OCI-LY7 (cell line): ENCODE measurements around the gene PRDM2. TPM values are rescaled to one million over a fixed set of nuclear protein-coding genes. Genes with fewer than 3 reads are reported as not detected.

ENCODE experiments used
- BruUV-seq: library from RNA; stranded (reverse); fragments of 400-500 nt; replicated peaks from 2 replicates; lab custom pipeline; 2021; lab: Mats Ljungman, UMichigan
- CTCF ChIA-PET: fragments of 300-600 bp; sonication (Branson Sonifier 250); formaldehyde crosslinking; loops from one replicate; lab custom pipeline; 2022; ENCODE audit warnings: antibody characterized with exemption; ENCODE audit not compliant: unreplicated experiment; lab: Charles Lee
- POLR2A ChIA-PET: fragments of 300-600 bp; sonication (Branson Sonifier 250); formaldehyde crosslinking; loops from one replicate; lab custom pipeline; 2022; ENCODE audit warnings: antibody characterized with exemption; lab: Charles Lee
- DNase-seq: peaks from one replicate; pipeline ENCODE4 v3.0.0-alpha.2; 2015; ENCODE audit warnings: low spot score
- H2AFZ ChIP-seq: fragments of 200-600 bp; sonication (generic), shearing (Covaris generic); 2 replicates; pipeline ENCODE4 v1.6.1; 2014; ENCODE audit warnings: mild to moderate bottlenecking, antibody characterized with exemption, low read length, moderate library complexity
- H3K27ac ChIP-seq: fragments of 200-600 bp; sonication (generic); 2 replicates; pipeline ENCODE4 v1.5.1; 2014; ENCODE audit warnings: mixed run types, low read depth, mild to moderate bottlenecking, moderate library complexity, low read length, inconsistent platforms; ENCODE audit not compliant: poor library complexity, severe bottlenecking
- H3K36me3 ChIP-seq: fragments of 200-600 bp; sonication (generic); 2 replicates; pipeline ENCODE4 v1.6.1; 2014; ENCODE audit warnings: mild to moderate bottlenecking, antibody characterized with exemption, low read length, moderate library complexity, mixed read lengths; ENCODE audit not compliant: insufficient read depth
- H3K4me1 ChIP-seq: fragments of 200-600 bp; sonication (generic); 2 replicates; pipeline ENCODE4 v1.5.1; 2014; ENCODE audit warnings: mild to moderate bottlenecking, low read length; ENCODE audit not compliant: insufficient read depth, poor library complexity, severe bottlenecking
- H3K4me2 ChIP-seq: fragments of 200-600 bp; sonication (generic); 2 replicates; pipeline ENCODE4 v1.6.1; 2014; ENCODE audit warnings: mild to moderate bottlenecking, low read length
- H3K4me3 ChIP-seq: fragments of 200-600 bp; sonication (generic); 2 replicates; pipeline ENCODE4 v1.5.1; 2014; ENCODE audit warnings: mild to moderate bottlenecking, low read depth, low read length; ENCODE audit not compliant: poor library complexity, severe bottlenecking
- H3K79me2 ChIP-seq: fragments of 200-600 bp; sonication (generic); 2 replicates; pipeline ENCODE4 v1.6.1; 2016; ENCODE audit warnings: low read depth, mild to moderate bottlenecking, low read length, moderate library complexity, mixed read lengths; ENCODE audit not compliant: insufficient read depth
- H3K9me2 ChIP-seq: fragments of 200-600 bp; sonication (generic); 2 replicates; pipeline ENCODE4 v1.6.1; 2016; ENCODE audit warnings: mild to moderate bottlenecking, low read length, mixed read lengths; ENCODE audit not compliant: insufficient read depth
- H3K9me3 ChIP-seq: fragments of 200-600 bp; sonication (generic); 2 replicates; pipeline ENCODE4 v1.6.1; 2014; ENCODE audit warnings: mild to moderate bottlenecking, mixed run types, low read length, mixed read lengths
- H4K20me1 ChIP-seq: fragments of 200-600 bp; sonication (generic); 2 replicates; pipeline ENCODE4 v1.6.1; 2014; ENCODE audit warnings: mild to moderate bottlenecking, antibody characterized with exemption, low read length, moderate library complexity, mixed read lengths; ENCODE audit not compliant: insufficient read depth
- CTCF ChIP-seq: fragments of 200-600 bp; sonication (generic); conservative IDR thresholded peaks from 2 replicates; pipeline ENCODE4 v1.5.1; 2014; ENCODE audit warnings: mild to moderate bottlenecking, antibody characterized with exemption, low read length, moderate library complexity, mixed read lengths
- EZH2phosphoT487 ChIP-seq: fragments of 200-600 bp; sonication (generic); IDR thresholded peaks from 2 replicates; pipeline ENCODE4 v1.6.1; 2018; ENCODE audit warnings: low read depth, borderline replicate concordance, mild to moderate bottlenecking, mixed run types, antibody characterized with exemption, low read length, moderate library complexity, mixed read lengths
- intact Hi-C: fragments of 100-400 bp; cut with micrococcal nuclease; formaldehyde crosslinking; loops from one replicate; pipeline ENCODE4 v1.10.0; 2022; ENCODE audit not compliant: unreplicated experiment
- total RNA-seq, 2 experiments: library from RNA; depleted of rRNA in 1 of 2; stranded (reverse); fragments of >200 nt in 1 of 2; shearing (Covaris generic) in 1 of 2; gene quantifications; 2 replicates each; pipeline ENCODE4 v1.2.3, GENCODE V29; 2014 to 2022

PRDM2 gene
- total RNA-seq, 2 experiments from 2014 or later, result 38.7 to 98.2 TPM

GRCh38 chr1:13842497-13842896 lies 142.5 kb downstream of the PRDM2 start:
- Histone ChIP-seq H3K36me3 (no peaks in the 10 kb centered on the region), H3K79me2 (no peaks in the 10 kb centered on the region), H2AFZ (no peak overlapping the region), H3K4me3 (no peak overlapping the region), H3K9me3 (0 out of 2 replicates have a peak, but pooled peaks cover 3% of the 10 kb centered on the region), H3K27ac (no peak overlapping the region), H4K20me1 (no peaks in the 10 kb centered on the region), H3K4me2 (no peak overlapping the region), H3K4me1 (no peaks in the 10 kb centered on the region), H3K9me2 (no peaks in the 10 kb centered on the region)
- no peak for DNase-seq
- ChIA-PET POLR2A (no interaction called here), CTCF (no interaction called here)
- no peak for TF ChIP-seq CTCF
- no peak for TF ChIP-seq EZH2phosphoT487
- no TSS peak for BruUV-seq
- intact Hi-C loops, result no loop called here

GRCh38 chr1:13851726-13852125 lies 151.7 kb downstream of the PRDM2 start:
- no TSS peak for BruUV-seq
- ChIA-PET POLR2A (no interaction called here), CTCF (no interaction called here)
- TF ChIP-seq CTCF, result no peak
- no peak for TF ChIP-seq EZH2phosphoT487
- no peak overlapping the region for H3K4me3 ChIP-seq
- no peaks in the 10 kb centered on the region for H3K36me3 ChIP-seq
- no peaks in the 10 kb centered on the region for H3K9me2 ChIP-seq
- intact Hi-C loops, result no loop called here
- no peak for DNase-seq
- no peaks in the 10 kb centered on the region for H4K20me1 ChIP-seq
- H3K27ac ChIP-seq, result no peak overlapping the region
- no peak overlapping the region for H3K4me2 ChIP-seq
- H3K9me3 ChIP-seq, result no peaks in the 10 kb centered on the region
- no peaks in the 10 kb centered on the region for H3K4me1 ChIP-seq
- no peaks in the 10 kb centered on the region for H3K79me2 ChIP-seq
- H2AFZ ChIP-seq, result no peak overlapping the region

- POLR2A ChIA-PET, result no interaction called here
- no peaks in the 10 kb centered on the region for H3K9me3 ChIP-seq
- DNase-seq, result no peak
- no TSS peak for BruUV-seq
- H3K27ac ChIP-seq, result no peak overlapping the region
- intact Hi-C loops, result no loop called here
- H3K4me2 ChIP-seq, result no peak overlapping the region
- H3K4me1 ChIP-seq, result no peaks in the 10 kb centered on the region
- no peaks in the 10 kb centered on the region for H3K79me2 ChIP-seq
- no peak overlapping the region for H3K4me3 ChIP-seq
- TF ChIP-seq EZH2phosphoT487 (no peak), CTCF (no peak)
- H3K36me3 ChIP-seq, result no peaks in the 10 kb centered on the region
- CTCF ChIA-PET, result no interaction called here
- no peak overlapping the region for H2AFZ ChIP-seq
- no peaks in the 10 kb centered on the region for H4K20me1 ChIP-seq
- H3K9me2 ChIP-seq, result no peaks in the 10 kb centered on the region
Measured at GRCh38 chr1:13855554-13855953, 155.6 kb downstream of the PRDM2 start.
